ENCODE measurements around the gene UGT2A2. TPM values are rescaled to one million over a fixed set of nuclear protein-coding genes. Genes with fewer than 3 reads are reported as not detected.
A peak's percentile ranks its signal among the peaks of the same experiment; 100 is the strongest.

UGT2A2 gene
- total RNA-seq, 1 donor from 2014 or later, result not detected

DNA sequence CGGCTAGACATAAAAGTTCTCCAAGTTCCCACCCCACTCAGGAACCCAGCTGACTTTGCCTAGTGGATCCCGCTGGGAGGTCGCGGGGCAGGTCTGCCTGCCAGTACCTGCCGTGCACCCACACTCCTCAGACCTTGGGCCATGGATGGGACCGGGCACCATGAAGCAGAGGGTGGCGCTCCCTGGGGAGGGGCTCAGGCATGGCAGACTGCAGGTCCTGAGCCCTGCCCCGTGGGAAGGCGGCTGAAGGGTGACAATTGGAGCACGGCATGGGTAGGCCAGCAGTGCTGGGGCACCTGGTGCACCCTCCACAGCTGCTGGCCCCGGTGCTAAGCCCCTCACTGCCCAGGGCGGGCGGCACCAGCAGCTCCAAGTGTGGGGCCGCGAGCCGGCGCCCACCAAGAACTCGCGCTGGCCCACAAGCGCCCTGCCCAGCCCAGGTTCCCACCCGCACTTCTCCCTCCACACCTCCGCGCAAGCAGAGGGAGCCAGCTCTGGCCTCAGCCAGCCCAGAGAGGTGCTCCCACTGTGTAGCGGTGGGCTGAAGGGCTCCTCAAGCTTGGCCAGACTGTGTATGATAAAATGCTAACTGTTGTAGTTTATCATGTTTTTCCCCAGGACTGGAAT is 63.1 kb downstream of the UGT2A2 start:
- no peak for DNase-seq (ENCODE audit: low read depth)

DNA sequence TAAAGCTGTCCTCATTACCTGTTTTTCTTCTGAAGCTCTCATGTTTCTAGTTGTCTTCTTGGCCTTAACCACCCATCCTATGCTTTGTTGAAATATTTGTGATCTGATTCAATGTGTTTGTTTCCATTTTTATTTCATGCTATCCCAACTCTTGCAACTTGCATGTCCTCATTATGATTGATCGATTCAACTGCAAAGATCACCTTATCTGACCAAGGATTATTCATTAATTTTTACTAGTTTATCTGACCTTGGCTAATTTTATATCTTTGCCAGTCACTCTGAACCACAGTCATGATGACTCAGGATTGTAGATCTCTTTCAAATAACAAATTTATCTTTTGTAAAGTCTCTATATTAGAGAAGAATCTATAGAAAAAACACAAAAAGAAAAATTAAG is 70.7 kb downstream of the UGT2A2 start:
- DNase-seq (ENCODE audit: low read depth), result no peak

DNA sequence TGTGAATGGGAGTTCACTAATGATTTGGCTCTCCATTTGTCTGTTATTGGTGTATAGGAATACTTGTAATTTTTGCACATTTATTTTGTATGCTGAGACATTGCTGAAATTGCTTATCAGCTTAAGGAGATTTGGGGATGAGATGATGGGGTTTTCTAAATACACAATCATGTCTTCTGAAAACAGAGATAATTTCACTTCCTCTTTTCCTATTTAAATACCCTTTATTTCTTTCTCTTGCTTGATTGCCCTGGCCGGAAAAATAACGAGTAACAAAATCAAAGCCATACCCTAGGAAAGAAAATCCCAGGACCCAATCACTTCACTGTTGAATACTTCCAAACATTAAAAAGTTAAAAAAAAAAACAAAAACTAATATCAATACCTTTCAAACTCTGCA is 76.0 kb downstream of the UGT2A2 start:
- no peak for DNase-seq (ENCODE audit: low read depth)

DNA sequence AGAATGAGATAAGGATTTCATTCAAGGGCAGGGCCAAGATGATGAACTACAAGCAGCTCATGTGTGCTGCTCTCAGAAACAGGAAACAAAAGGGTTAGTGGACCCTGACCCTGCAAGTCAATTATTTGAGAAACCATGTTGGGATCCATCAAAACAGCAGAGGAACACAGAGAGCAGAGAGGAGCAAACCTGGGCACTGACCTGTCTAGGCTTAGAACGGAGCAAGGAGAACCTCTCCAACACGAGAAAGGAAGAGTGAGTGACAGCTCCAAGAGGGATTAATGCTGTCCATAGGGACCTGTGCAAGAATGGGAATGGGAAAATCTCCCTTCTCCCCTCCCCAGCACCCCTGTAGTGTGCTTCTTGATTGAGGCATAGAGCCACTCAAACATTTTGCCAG is 89.8 kb downstream of the UGT2A2 start:
- no peak for DNase-seq (ENCODE audit: low read depth)

DNA sequence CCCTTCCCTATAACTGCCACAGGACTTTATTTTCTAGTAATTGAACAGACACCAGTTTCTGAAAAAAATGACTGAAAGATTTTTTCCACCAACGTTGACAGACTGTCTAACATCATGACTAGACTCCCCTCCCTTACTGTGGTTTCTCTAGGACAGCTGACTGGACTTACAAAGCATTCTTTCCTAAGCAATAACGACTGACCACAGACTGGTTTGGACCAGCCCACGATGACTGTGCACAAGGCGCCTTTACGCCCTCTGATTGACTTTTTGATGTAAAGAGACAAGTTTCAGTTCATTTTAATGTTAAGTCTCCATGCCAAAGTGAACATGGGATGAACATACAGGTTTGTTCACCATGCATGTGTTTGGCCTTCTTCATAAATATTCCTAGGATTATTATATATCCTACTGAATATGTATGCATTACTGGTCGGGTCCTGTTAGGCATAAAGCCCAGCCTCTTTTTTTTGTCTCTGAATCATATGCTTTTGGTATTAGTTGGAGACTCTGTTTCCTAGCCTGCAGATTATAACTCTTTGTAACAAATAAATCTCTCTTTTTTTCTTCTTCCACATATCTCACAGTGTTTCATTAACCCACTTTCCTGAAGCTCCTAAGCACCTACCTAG is 93.2 kb downstream of the UGT2A2 start:
- peak; percentile 96 for DNase-seq (ENCODE audit: low read depth)

Other genes with a start within 250 kb of the UGT2A2 start
- gene UGT2B4, start 143.7 kb downstream of the UGT2A2 start, total RNA-seq, result 1.2 and 6.6 TPM in 2 replicates
- not detected in 2 replicates for gene UGT2A1, start 13.6 kb upstream of the UGT2A2 start, total RNA-seq
- gene SULT1B1, start 121.0 kb upstream of the UGT2A2 start, total RNA-seq, result under 0.01 TPM in 1 of 2 replicates, not detected in the other
- not detected in 2 replicates for gene SULT1E1, start 220.5 kb upstream of the UGT2A2 start, total RNA-seq

Measured in myocyte (in vitro differentiated cells).